ENCODE results near the gene CCDC157.
A peak's percentile ranks its signal among the peaks of the same experiment; 100 is the strongest.

The CCDC157 gene

DNA sequence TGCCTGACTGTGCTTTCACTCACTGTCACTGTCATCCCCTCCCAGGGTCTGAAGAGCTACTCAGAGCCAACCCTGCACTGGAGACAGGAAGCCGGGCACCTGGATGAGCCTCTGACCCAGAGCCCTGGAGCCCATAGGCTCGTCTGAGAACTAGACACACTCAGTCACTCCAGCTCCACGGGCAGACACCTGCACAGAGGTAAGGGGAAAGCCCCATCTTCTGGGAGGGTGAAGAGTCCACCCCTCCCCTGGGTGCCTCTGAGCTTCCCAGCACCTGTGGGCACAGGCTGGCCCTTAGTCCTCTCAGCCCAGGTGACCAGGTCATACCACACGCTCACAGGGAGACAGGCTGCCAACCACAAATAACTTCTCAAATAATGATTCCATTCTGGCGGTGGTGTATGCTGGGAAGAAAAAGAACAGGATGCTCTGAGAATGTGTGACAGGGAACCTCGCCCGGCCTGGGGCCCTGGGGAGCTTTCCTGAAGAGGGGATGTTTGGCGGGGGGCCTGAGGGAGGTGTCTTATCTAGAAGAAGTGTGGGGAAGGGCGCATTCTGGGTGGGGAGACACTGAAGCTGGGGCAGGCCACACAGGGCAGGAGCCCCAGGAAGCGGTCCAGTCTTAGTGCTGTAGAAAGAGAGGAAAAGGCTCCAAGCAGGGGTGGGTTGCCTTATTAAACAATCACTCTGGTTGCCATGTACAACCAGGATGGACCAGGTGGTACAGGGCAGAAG lies 5.3 kb downstream of the CCDC157 start:
- no peak overlapping the region for H3K4me3 ChIP-seq (ENCODE audit: low read depth, low read length)
- no peak overlapping the region for H3K27ac ChIP-seq (ENCODE audit: extremely low read depth, low read depth, low read length)
- ChIA-PET CTCF (interaction anchor here (1.0 to 1.5 kb wide), 2 partner anchors 25 to 29 kb away, joined by 3 read pairs; partner anchors contain the start of gene RNF215), POLR2A (no interaction called here)
- TF ChIP-seq, protein P1, sequence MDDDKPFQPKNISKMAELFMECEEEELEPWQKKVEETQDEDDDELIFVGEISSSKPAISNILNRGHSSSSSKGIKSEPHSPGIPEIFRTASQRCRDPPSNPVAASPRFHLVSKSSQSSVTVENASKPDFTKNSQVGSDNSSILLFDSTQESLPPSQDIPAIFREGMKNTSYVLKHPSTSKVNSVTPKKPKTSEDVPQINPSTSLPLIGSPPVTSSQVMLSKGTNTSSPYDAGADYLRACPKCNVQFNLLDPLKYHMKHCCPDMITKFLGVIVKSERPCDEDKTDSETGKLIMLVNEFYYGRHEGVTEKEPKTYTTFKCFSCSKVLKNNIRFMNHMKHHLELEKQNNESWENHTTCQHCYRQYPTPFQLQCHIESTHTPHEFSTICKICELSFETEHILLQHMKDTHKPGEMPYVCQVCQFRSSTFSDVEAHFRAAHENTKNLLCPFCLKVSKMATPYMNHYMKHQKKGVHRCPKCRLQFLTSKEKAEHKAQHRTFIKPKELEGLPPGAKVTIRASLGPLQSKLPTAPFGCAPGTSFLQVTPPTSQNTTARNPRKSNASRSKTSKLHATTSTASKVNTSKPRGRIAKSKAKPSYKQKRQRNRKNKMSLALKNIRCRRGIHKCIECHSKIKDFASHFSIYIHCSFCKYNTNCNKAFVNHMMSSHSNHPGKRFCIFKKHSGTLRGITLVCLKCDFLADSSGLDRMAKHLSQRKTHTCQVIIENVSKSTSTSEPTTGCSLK (tag by site-specific recombination; IDR thresholded peaks at IDR 0.05) = no peak
- TF ChIP-seq ZNF600 (tag by site-specific recombination; IDR thresholded peaks at IDR 0.05) (no peak), ZNF664 (tag by site-specific recombination; IDR thresholded peaks at IDR 0.05) (no peak), EGR2 (tag by site-specific recombination; IDR thresholded peaks at IDR 0.05; ENCODE audit: low read depth) (no peak), ZEB2 (tag by site-specific recombination; IDR thresholded peaks at IDR 0.05) (no peak), ZFHX2 (tag by site-specific recombination; conservative IDR thresholded peaks at IDR 0.05) (no peak)
- TF ChIP-seq, protein P2, sequence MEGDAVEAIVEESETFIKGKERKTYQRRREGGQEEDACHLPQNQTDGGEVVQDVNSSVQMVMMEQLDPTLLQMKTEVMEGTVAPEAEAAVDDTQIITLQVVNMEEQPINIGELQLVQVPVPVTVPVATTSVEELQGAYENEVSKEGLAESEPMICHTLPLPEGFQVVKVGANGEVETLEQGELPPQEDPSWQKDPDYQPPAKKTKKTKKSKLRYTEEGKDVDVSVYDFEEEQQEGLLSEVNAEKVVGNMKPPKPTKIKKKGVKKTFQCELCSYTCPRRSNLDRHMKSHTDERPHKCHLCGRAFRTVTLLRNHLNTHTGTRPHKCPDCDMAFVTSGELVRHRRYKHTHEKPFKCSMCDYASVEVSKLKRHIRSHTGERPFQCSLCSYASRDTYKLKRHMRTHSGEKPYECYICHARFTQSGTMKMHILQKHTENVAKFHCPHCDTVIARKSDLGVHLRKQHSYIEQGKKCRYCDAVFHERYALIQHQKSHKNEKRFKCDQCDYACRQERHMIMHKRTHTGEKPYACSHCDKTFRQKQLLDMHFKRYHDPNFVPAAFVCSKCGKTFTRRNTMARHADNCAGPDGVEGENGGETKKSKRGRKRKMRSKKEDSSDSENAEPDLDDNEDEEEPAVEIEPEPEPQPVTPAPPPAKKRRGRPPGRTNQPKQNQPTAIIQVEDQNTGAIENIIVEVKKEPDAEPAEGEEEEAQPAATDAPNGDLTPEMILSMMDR (tag by site-specific recombination; IDR thresholded peaks at IDR 0.05) = no peak
- H3K9me3 ChIP-seq (ENCODE audit: control insufficient read depth, insufficient read depth, low read depth, low read length) = no peaks in the 10 kb centered on the region
- peaks cover 0 to 11% of the 10 kb centered on the region in 2 experiments; a peak in 2 of 3 replicates for H3K36me3 ChIP-seq (ENCODE audit: control insufficient read depth in 2 of 2, insufficient read depth in 1 of 2, low read length in 2 of 2)
- H3K4me1 ChIP-seq (ENCODE audit: control insufficient read depth, insufficient read depth, low read length) = no peaks in the 10 kb centered on the region

DNA sequence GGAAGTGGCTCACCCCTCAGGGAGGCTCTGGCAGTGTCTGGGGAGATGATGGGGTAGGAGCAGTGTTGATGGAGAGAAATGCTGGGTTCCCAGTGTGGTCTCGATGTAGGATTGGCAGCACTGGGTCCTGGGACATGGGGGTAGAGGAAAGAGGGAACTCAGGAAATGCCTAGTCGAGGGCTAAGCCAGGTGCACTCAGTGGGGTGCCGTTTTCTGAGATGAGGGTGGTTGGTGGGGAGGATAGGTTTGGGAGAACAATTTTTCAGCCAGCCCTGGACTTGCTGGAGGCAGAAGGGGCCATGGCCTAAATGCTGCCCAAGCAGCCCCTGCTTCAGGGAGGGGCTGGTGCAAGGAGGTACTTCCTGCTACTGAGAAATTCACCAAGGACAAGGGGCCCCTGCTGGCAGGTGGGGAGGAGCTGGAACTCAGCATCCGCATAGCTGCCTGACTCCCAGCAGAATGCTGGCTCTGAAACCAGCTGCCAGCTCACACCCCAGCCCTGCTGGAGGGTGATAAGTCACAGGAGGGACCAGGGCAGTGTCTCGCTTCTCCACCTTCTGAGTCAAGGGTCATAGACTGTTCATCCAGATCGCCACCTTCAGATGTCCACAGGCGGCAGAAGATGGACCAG lies 6.0 kb downstream of the CCDC157 start:
- H3K27ac ChIP-seq (ENCODE audit: extremely low read depth, low read depth, low read length) = no peak overlapping the region
- H3K4me3 ChIP-seq (ENCODE audit: low read depth, low read length) = no peak overlapping the region
- H3K4me1 ChIP-seq (ENCODE audit: control insufficient read depth, insufficient read depth, low read length) = no peaks in the 10 kb centered on the region
- ChIA-PET POLR2A (interaction anchor here (1.0 kb wide), 1 partner anchor 49 kb away, joined by 6 read pairs; no protein-coding TSS in a partner anchor), CTCF (interaction anchor here (0.7 to 1.2 kb wide), 2 partner anchors 275 to 377 kb away, joined by 3 to 4 read pairs; no protein-coding TSS in a partner anchor)
- H3K36me3 ChIP-seq (ENCODE audit: control insufficient read depth in 2 of 2, insufficient read depth in 1 of 2, low read length in 2 of 2) = peaks cover 0 to 11% of the 10 kb centered on the region in 2 experiments; a peak in 2 of 3 replicates
- TF ChIP-seq ZNF670 (tag by site-specific recombination; IDR thresholded peaks at IDR 0.05; ENCODE audit: low read depth) (no peak), ZFP37 (tag by site-specific recombination; IDR thresholded peaks at IDR 0.05) (peak; percentile 95), ZNF184 (tag by site-specific recombination; IDR thresholded peaks at IDR 0.05) (no peak), ZFP69B (tag by site-specific recombination; IDR thresholded peaks at IDR 0.05) (no peak)
- TF ChIP-seq, protein P1 (tag by site-specific recombination; IDR thresholded peaks at IDR 0.05) = no peak
- no peaks in the 10 kb centered on the region for H3K9me3 ChIP-seq (ENCODE audit: control insufficient read depth, insufficient read depth, low read depth, low read length)

DNA sequence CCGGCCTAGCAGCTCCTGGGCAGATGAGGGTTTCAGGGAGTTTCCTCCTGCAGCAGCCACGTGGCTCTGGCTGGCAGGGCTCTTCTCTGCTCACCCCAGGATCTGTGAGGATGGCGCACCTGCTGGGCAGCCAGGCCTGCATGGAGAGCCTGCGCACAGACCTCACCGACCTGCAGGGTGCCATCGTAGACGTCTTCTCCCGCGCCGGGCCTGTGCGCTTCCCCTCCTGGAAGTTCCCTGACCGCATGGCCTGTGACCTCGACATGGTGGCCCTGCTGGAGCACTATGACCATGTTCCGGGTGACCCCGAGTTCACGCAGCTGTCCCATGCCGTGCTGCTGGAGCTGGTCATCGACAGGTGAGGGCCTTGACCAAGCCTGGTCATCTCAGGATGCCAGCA lies 9.1 kb downstream of the CCDC157 start:
- Histone ChIP-seq H3K27ac (ENCODE audit: extremely low read depth, low read depth, low read length) (no peak overlapping the region), H3K4me3 (ENCODE audit: low read depth, low read length) (no peak overlapping the region), H3K36me3 (ENCODE audit: control insufficient read depth in 2 of 2, insufficient read depth in 1 of 2, low read length in 2 of 2) (peaks cover 0 to 8% of the 10 kb centered on the region in 2 experiments; a peak in 2 of 3 replicates), H3K4me1 (ENCODE audit: control insufficient read depth, insufficient read depth, low read length) (no peaks in the 10 kb centered on the region), H3K9me3 (ENCODE audit: control insufficient read depth, insufficient read depth, low read depth, low read length) (no peaks in the 10 kb centered on the region)
- POLR2A ChIA-PET = interaction anchor here (0.7 to 2.9 kb wide), 4 partner anchors 9 to 39 kb away, joined by 3 to 8 read pairs (median 5); partner anchors contain the start of genes CCDC157, SF3A1 and TBC1D10A
- CTCF ChIA-PET = interaction anchor here (1.0 to 1.5 kb wide), 2 partner anchors 21 to 26 kb away, joined by 3 read pairs; partner anchors contain the start of gene RNF215
- TF ChIP-seq GLIS2 (tag by site-specific recombination; IDR thresholded peaks at IDR 0.05) = no peak
- no peak for TF ChIP-seq ZNF677 (tag by site-specific recombination; IDR thresholded peaks at IDR 0.05)
- TF ChIP-seq, protein P3, sequence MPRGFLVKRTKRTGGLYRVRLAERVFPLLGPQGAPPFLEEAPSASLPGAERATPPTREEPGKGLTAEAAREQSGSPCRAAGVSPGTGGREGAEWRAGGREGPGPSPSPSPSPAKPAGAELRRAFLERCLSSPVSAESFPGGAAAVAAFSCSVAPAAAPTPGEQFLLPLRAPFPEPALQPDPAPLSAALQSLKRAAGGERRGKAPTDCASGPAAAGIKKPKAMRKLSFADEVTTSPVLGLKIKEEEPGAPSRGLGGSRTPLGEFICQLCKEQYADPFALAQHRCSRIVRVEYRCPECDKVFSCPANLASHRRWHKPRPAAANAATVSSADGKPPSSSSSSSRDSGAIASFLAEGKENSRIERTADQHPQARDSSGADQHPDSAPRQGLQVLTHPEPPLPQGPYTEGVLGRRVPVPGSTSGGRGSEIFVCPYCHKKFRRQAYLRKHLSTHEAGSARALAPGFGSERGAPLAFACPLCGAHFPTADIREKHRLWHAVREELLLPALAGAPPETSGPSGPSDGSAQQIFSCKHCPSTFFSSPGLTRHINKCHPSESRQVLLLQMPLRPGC (tag by site-specific recombination; IDR thresholded peaks at IDR 0.05) = no peak
- no peak for TF ChIP-seq ZFP3 (tag by site-specific recombination; IDR thresholded peaks at IDR 0.05; ENCODE audit: low read depth)
- TF ChIP-seq ZNF596 (tag by site-specific recombination; IDR thresholded peaks at IDR 0.05) = no peak
- TF ChIP-seq SP7 (tag by site-specific recombination; IDR thresholded peaks at IDR 0.05) = no peak
- TF ChIP-seq ZNF138 (tag by site-specific recombination; IDR thresholded peaks at IDR 0.05; ENCODE audit: borderline replicate concordance) = no peak
- TF ChIP-seq BCL11B (tag by site-specific recombination; IDR thresholded peaks at IDR 0.05; ENCODE audit: low read depth) = no peak
- no peak for TF ChIP-seq ZSCAN30 (tag by site-specific recombination; IDR thresholded peaks at IDR 0.05)
- TF ChIP-seq ZNF660 (tag by site-specific recombination; IDR thresholded peaks at IDR 0.05) = no peak
- no peak for TF ChIP-seq ZNF76 (tag by site-specific recombination; IDR thresholded peaks at IDR 0.05; ENCODE audit: borderline replicate concordance, low read depth)
